RPMI8226 (cell line): Measurements from ENCODE around the gene UHMK1.

Experiments used
- DNase-seq: peaks from one replicate; pipeline ENCODE4 v3.0.0-alpha.2; 2015

The UHMK1 gene

DNA sequence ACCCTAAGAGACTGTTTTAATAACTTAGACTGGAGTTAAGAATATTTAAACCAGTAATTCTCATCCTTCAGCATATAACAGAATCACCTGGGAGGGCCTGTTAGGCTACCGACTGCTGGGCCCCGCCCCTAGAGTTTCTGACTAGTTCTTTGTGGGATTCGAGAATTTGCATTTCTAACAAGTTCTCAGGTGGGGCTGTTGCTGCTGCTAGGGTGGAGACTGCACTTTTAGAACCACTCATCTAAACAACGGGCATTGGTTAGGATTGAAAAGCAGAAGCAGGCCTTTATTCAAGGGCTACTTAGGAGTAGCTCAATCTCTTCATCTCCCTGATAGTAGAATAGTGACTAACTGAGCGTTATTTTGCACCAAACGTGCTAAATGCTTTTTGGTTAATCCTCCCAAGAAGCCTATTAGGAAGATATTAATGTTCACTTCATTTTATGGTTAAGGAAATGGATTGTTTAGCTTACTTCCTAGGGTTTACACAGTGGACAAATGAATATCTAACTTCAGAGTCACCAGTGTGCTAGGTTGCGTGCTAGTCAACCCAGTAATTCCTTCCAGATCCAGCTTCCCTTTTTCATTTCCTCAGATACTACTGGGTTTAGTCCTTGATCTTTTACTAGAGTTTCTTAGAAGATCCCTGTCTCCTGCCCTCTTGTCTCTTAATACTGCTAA, 32.8 kb downstream of the UHMK1 start:
- DNase-seq = peak; percentile 25

DNA sequence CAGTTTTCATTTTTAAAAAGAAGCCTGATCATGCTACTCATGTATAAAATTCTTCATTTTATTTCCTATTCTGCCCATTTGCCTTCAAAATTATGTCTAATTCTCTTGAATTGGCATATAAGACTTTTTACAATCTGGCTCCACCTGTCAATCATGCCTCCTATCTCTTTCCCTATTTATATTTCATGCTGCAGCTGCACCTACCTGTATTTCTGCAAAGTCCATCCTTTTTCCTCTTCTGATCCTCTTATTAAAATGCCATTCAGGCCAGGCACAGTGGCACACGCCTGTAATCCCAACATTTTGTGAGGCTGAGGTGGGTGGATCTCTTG, 33.3 kb downstream of the UHMK1 start:
- no peak for DNase-seq

DNA sequence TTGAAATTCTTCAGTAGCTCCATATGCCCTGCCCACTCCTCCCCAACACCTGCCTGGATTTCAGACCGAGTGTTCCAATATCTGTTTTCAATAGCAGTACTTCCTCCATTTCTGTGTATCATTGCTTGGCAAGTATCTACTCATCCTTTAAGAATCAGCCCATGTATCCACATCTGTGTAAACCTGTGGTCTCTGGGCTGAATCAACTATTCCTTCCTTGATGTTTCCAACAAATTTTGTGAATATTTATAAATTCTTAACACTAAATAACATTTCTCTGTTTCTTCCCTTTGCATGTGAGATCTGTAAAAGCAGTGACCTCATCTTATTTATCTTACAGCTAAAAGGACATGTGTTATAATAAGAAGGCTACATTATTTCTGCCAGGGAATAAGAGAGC, 37.9 kb downstream of the UHMK1 start:
- no peak for DNase-seq

DNA sequence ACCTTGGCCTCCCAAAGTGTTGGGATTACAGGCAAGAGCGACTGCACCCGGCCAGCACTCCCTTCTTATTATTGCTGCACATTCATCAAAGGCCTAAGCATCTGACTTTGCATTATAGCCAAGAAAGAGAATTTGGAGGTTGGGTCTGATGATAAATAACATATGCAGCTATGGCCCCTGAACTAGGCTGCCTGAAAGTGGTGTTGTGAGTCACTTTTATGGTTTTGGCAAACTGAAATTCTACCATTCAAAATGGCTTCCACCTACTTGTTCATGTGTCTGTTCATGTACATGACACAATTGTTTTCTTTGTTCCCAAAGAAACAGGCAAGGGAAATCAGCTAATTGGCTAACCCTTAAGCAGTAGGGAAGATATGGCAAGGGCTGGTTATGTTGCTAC, 38.9 kb downstream of the UHMK1 start:
- DNase-seq = no peak

DNA sequence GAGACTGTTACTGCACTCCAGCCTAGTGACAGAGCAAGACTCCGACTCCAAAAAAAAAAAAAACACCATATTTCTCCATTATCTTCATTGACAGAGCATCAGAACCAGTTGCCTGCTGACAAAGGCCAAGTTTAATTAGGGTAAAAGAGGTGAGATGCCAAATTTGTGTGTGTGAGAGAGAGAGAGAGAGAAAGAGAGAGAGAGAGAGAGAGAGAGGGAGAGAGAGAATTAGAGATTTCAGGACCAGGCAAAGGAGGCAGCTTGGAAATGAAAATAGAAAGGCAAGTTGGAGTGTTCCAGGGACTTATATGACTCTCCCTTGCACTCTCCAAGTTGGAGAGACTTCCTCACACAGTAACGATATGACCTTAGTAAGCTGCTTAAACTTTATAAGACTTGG, 39.6 kb downstream of the UHMK1 start:
- DNase-seq = no peak

DNA sequence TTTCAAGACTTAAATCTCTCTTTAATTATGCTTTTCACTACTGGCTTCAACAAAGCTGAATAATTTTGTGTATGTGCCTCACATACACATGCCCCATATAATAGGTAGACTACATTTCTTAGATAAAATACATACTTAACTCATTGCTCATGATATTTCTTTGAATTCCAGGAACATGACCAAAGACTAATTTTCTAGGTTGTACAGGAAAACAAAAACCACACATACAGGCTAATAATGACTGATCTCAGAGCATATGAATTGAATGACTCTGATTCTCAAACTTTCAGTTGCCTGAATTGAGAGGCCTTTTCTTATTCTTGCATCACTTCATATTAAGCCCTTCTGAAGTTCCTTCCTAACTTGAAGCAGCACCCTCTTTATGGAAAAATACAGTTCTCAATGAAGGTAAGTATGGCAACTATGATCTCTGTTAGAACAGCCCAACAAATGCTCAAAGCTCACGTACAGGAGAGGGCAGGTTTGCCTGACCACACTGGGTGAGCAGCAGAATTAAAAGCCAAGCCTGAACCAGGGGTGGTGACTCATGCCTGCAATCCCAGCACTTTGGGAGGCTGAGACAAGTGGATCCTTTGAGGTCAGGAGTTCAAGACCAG, 41.3 kb downstream of the UHMK1 start:
- DNase-seq = no peak

DNA sequence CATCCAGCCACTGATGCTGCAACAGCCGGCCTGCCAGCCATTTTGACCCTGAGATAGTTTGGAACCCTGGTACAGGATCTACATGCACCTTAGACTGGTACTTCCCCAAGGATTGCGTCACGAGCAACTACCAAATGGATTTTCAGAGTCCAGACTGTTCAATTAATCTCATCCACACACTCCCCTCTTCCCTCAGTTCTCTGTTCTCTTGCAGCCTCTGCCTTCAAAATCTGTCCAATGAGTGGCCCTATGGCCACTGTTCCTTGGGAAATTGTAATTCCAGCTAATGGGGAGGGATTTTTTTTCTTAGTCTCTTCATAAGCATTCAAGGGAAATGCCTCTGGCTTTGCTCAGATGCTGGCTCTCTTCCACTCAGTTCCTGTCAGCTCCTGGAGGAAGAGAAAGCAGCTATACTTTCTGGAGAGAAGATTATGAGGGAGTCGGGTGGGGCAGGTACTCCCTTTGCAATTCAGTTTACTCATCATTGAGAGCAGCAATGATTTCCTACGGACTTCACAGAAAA, 44.1 kb downstream of the UHMK1 start:
- no peak for DNase-seq

DNA sequence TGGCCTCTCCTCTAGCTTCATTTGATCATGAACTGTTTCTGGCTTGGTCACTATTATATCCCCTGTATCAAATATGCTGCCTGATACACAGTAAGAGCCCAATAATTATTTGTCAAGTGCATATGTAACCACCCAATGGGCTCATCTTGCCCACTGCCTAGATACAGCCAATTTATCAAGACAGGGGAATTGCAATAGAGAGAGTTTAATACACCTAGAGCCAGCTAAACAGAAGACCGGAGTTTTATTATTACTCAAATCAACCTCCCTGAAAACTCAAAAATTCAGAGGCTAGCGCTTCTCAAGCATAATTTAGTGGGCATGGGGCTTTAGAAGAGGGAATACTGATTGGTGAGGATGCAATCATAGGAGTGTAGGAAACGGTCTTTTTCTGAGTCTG, 45.6 kb downstream of the UHMK1 start:
- no peak for DNase-seq

DNA sequence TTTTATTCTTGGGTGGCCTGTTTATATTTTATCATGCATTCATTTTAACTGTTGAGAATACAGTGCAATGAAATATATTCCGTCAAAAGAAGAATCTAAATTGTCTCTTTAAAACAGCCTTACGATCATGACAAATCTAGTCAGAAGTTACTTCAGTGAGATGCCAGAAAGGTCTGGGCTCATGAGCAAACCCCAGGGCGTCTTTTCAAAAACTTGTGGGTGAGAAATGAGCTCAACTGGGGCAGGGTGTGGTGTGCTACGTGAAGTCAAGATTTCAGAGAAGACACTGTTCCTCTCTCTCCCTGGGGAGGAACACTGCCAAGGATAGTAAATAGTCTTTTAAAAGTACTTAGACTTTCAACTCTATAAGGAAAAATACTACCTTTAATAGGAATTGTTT, 50.6 kb downstream of the UHMK1 start:
- DNase-seq = no peak

DNA sequence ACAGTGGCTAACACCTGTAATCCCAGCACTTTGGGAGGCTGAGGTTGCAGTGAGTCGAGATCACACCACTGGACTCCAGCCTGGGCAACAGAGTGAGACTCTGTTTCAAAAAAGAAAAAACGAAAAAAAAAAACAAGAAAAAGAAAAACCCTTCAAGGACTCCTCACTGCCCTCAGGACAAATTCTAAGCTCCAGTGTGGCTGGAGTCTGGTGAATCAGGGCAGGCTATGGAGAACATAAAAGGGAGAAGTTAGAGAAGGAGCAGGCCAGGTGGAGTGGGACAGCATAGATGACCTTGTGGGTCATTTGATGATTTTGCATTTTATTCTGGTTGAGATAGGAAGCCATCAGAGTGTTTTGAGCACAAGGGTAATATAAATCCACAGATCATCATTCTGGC, 51.4 kb downstream of the UHMK1 start:
- no peak for DNase-seq

DNA sequence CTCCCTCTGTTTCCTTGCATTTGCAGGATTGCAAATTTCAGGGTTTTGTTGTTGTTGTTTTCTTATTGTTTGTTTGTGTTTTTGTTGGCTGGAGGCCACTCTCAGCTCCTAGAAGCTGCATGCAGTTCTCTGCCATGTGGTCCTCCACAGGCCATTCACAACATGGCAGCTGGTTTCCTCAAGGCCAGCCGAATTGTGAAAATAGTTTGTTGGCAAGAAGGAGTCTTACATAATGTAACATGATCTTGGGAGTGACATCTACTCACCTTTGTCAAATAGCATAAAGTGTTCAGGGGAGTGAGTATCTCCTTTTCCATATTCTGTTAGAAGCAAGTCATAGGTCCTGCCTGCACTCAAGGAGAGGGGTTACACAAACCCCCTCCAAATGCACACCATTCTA, 53.3 kb downstream of the UHMK1 start:
- no peak for DNase-seq

DNA sequence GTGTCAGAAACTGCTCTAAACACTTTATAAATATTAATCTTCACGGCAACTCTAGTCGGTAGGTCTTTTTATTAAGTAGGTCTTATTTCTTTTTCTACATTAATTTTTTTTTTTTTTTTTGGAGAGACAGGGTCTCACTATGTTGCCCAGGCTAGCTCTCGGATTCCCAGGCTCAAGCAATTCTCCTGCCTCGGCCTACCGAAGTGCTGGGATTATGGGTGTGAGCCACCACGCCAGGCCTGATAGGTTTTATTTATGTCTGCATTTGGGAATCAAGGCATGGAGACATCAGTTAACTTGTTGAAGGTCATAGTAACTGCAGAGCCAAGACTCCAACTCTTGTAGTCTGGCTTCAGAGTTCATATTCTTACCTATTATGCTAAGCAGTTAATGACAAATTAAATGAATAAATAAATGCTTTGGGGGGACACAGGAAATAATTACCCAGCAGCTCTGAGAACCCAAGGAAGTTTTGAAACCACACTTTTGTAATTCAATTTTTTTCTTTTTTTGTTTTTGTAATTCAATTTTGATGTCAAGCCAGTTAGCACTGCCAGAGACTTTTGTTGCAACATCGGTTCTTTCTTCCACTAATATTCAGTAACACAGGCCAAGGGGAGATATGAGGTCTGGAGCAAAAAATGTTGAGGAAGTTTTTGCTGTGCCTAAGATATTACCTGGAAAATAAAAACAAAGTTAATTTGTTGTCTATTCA, 54.5 kb downstream of the UHMK1 start:
- no peak for DNase-seq

DNA sequence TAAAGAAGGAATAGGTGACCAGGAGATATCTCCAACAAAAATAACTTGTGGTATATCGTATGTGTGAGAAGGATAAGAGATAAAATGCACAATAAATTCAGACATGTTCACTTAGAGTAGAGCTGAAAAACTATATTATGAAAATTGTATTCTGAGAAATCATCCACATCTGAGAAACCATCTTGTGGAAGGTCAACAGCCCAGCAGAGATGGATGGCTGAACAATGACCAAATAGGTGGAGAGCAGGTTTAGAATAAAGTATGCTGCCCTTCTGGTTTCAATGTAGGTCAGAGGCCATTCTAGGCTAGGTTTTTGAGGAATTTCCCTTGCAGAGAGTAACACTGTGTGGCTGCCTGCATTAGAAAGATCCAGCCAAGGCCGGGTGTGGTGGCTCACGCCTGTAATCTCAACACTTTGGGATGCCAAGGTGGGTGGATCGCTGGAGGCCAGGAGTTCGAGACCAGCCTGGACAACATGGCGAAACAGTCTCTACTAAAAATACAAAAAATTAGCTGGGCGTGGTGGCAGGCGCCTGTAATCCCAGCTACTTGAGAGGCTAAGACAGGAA, 55.1 kb downstream of the UHMK1 start:
- no peak for DNase-seq

DNA sequence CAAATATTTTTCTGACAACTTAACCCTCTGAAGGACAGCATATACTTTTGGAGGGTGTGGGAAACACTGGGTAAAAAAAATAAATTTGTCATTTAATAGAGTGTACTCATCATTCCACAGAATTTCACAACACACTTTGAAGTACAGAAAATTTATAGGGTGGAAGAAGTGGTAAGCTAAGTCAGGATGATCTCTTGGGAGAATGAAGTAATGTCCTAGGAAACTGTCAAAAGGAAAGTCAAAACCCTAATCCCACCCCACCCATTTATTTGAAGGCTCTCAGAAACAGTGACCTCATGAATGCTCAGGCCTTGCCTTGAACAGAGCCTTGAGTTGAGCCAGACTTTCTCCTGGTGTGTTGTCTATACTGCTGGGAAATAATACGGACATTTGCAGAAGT, 56.6 kb downstream of the UHMK1 start:
- no peak for DNase-seq

DNA sequence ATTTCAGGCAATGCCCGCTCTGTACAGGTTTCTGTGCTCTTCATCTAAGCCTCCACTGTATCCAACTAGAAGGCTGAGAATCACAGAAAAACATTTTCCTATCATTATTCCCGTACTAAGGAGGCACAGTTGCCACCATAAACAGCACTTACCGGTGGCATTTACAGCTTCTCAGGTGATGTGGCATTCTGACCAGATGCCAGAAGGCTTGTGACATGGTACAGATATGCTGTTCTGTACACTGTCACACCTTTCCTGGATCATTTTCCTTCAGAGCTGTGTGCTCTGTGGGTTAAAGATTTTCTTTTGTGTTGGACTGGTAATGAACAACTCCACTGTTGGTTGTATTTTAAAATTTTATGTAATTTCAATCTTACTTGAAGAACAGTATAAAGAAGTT, 59.9 kb downstream of the UHMK1 start:
- DNase-seq = no peak

DNA sequence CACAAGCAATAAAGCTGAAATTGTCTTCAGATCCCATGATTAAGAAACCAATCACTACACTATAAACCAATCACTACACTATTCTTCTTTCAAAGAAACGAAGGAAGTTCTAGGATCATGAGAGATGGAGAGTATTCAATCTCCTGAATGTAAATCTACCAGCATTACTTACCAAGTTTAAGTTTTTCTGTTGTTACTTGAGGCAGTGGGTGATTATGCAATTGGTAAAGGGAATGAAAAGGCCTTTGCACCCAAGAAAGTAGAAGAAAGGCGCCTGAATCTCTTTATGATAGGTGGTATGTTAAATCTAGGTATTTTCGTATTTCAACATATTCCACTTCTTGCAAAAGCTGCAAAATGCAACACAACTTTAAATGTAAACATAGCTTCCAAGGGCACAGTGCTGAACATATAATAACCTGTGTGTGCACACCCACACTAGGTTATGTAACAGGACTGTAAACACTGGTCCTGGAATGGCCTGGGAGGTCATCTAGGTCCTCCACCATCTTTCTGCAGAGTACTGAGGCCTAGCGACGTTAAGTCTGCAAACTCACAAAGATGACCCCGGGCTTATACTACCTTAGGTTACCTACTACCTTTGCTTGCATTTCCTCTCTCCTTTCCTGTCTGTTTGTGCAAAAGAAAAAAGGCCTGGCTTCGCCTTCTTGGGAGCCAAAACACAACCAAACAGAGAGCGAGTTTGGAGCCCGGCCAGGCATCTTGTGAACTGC, 62.9 kb downstream of the UHMK1 start:
- DNase-seq = peak; percentile 84

DNA sequence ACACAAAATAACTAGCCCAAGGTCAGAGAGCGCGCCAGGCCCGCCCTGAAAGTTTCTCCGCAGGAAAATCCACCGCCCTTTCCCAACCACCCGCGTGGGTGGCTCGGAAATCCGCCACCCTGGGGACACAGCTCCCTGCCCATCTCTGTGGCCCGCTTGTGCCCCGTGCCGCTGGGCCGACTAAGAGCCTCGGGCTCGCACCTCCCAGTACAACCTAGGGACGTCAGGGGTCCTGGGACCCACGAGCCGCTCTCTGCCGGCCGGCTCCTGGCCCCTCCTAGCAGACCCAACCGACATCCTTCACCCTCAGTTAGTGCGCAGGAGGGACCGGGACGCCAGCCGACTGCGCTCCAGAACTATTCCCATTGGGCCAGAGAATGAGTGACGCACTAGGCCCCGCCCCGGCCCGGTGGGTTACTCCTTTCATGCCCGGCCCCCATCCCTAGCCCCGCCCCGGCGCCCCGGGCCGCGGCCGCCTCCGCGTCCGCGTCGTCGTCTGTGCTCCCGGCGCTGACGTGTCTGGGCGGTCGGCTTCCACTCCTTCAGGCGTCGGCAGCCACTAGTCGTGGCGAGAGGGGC, 63.5 kb downstream of the UHMK1 start:
- DNase-seq = peak; percentile 99

DNA sequence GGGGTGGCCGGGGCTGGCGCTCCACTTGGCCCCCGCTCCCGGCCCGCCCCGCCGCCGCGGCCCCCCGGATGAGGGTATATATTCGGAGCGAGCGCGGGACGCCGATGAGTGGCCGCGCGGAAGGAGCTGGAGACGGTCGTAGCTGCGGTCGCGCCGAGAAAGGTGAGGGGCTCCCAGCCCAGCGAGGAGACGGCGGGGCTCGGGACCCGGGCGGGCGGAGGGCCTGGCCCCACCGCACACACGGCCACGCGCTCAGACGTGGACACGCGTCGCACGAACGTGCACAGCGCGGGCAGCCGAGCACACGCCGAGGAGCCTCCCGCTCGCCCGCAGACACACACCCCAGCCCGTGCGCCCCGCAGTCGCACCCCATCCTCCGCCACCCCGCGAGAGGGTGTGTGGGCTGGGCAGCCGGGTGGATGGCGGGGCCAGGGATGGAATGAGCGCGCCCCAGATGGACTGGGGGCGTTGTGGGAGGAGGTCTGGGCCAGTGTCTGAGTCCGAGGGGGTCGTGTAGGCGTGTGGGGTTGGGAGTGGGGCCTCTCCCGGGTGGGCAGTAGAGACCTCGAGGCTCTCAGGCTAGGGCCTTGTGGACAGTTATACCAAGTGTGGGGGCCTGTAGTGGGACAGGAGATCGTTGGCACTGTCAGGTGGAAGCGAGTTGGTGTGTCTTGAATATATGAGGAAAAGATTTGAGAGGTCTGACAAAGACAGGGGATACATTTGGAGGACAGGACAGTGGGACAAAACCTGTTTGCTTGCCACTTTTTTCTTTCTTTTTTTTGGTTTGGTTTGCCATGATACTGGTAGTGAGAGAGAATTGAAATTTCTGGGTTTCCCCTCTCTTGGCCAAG, 64.2 kb downstream of the UHMK1 start, which contains the start of gene UAP1:
UAP1 (plus strand) TSS at position 107 of the 854 bp plus-strand sequence. CDS start 4,347 bp downstream, outside the sequence.
- DNase-seq = peak; percentile 54

DNA sequence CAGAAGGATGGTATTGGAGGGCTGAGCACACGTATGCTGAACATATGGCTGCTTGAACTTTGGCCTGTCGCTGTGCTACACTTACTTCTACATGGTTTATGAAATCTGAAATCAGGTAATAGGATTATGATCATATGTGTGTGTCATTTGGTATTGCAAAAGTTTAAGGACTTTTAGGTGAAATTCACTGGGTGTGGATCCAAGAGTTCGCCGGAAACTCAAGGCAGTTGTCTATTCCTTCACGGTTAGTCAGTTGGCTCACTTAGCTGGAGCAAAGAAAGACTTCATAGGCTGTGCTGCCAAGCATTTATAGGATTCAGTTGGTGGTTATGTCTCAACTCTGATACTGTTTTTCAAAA, 64.8 kb downstream of the UHMK1 start:
- DNase-seq = peak; percentile 47

DNA sequence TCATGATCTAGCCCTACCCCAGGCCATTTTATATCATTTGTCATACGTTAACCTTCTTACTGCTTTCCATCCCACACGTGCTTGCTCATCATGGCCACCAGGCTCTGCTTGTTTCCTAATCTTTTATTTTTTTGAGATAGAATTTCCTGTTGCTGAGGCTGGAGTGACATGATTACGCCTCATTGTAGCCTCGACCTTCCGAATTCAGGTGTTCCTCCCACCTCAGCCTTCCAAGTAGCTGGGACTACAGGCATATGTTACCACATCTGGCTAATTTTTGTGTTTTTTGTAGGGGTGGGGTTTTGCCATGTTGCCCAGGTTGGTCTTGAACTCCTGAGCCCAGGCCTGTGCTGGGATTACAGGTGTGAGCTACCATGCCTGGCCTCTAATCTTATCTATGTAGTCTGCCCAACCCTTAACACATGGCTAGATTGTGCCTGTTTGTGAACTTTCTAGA, 67.2 kb downstream of the UHMK1 start:
- DNase-seq = no peak

DNA sequence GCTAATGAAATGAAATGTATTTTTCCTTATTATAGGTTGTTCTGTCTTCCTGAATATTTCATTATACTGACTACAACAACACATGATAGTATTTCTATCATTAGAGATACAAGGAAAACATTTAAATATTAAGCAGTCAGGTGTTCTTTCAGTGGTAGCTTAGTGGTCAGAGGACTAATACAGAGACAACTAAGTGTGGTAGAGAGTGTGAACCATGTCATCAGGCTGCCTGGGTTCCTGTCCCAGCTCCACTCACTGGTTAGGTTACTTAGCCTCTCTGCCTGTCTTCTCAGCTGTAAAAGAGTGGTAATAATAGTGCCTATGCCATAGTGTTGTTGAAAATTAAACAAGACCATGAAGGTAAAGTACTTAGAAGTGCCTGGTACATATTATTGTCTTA, 67.8 kb downstream of the UHMK1 start:
- DNase-seq = no peak

DNA sequence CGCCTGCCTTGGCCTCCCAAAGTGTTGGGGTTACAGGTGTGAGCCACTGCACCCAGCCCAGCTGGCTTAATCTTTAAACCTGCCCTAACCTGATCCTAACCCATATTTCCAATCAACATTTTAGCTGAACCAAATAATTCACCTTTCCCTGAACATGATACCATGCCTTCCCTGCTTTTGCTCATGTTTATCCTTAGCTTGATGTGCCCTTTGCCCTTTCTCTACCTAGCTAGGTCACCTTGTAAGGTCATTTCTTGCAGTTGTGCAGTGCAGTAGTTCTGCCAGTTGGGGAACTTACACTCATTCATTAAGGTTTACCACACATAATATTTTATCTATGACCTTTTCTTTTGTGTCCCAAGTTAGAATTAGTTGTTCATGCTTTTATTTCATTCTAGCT, 69.3 kb downstream of the UHMK1 start:
- DNase-seq = no peak
